WTC11 (cell line): Measurements from ENCODE around the gene CREB3. TPM values are rescaled to one million over a fixed set of nuclear protein-coding genes. Genes with fewer than 3 reads are reported as not detected.

Experiments
- ATAC-seq: fragments of 200-7000 bp; cut with Tn5 transposase; 2 replicates; pipeline ENCODE4 v1.10.0; 2021; ENCODE audit warnings: mild to moderate bottlenecking, moderate library complexity
- CTCF ChIA-PET: fragments of 300-600 bp; sonication (Branson Sonifier 250); formaldehyde crosslinking; loops from one replicate; lab custom pipeline; 2021; ENCODE audit warnings: antibody characterized with exemption; lab: Charles Lee
- POLR2A ChIA-PET: fragments of 350-600 bp; sonication (Branson Sonifier 250); formaldehyde crosslinking; loops from one replicate; lab custom pipeline; 2021; ENCODE audit warnings: antibody characterized with exemption; lab: Charles Lee
- DNase-seq: peaks from one replicate; pipeline ENCODE4 v3.0.0; 2021; ENCODE audit warnings: low spot score
- H3K27ac Mint-ChIP-seq: 2 replicates; pipeline ENCODE4 v1.8.0; 2021; ENCODE audit warnings: mixed read lengths
- H3K27me3 Mint-ChIP-seq: 2 replicates; pipeline ENCODE4 v1.8.0; 2021; ENCODE audit warnings: low read depth, mild to moderate bottlenecking, moderate library complexity, mixed read lengths
- H3K36me3 Mint-ChIP-seq: 2 replicates; pipeline ENCODE4 v1.8.0; 2021; ENCODE audit warnings: mixed read lengths
- H3K4me1 Mint-ChIP-seq: 2 replicates; pipeline ENCODE4 v1.8.0; 2022; ENCODE audit warnings: mixed read lengths
- H3K4me3 Mint-ChIP-seq: 2 replicates; pipeline ENCODE4 v1.8.0; 2021; ENCODE audit warnings: mild to moderate bottlenecking, moderate library complexity, mixed read lengths
- H3K9me3 Mint-ChIP-seq: 2 replicates; pipeline ENCODE4 v1.8.0; 2021; ENCODE audit warnings: mixed read lengths
- CREB1 ChIP-seq: sonication (generic); formaldehyde crosslinking; IDR thresholded peaks from 2 replicates; pipeline ENCODE4 v1.8.0; 2023; ENCODE audit warnings: mild to moderate bottlenecking, missing genetic modification reagents
- E2F5 ChIP-seq: sonication (generic); formaldehyde crosslinking; IDR thresholded peaks from 2 replicates; pipeline ENCODE4 v1.8.1; 2022; ENCODE audit warnings: mild to moderate bottlenecking, moderate library complexity, missing genetic modification reagents
- EMX1 ChIP-seq: fragments of 250-450 bp; sonication (Bioruptor Pico); IDR thresholded peaks from 2 replicates; pipeline ENCODE4 v1.8.0; 2021; ENCODE audit warnings: mild to moderate bottlenecking
- FOXK1 ChIP-seq: sonication (generic); formaldehyde crosslinking; IDR thresholded peaks from 2 replicates; pipeline ENCODE4 v1.8.0; 2022; ENCODE audit warnings: mild to moderate bottlenecking, moderate library complexity, missing genetic modification reagents
- FOXP1 ChIP-seq: sonication (generic); formaldehyde crosslinking; IDR thresholded peaks from 2 replicates; pipeline ENCODE4 v1.8.0; 2022; ENCODE audit warnings: missing genetic modification reagents, mild to moderate bottlenecking, moderate library complexity, borderline replicate concordance
- GABPB1 ChIP-seq: sonication (generic); formaldehyde crosslinking; IDR thresholded peaks from 2 replicates; pipeline ENCODE4 v1.8.1; 2023; ENCODE audit warnings: mild to moderate bottlenecking, missing genetic modification reagents
- GRHL2 ChIP-seq: fragments of 250-450 bp; sonication (Bioruptor Pico); IDR thresholded peaks from 2 replicates; pipeline ENCODE4 v1.8.0; 2022; ENCODE audit warnings: mild to moderate bottlenecking, moderate library complexity; ENCODE audit not compliant: insufficient replicate concordance, severe bottlenecking
- GTF2I ChIP-seq: fragments of 250-450 bp; sonication (Bioruptor Pico); conservative IDR thresholded peaks from 2 replicates; pipeline ENCODE4 v1.4.0; 2021; ENCODE audit warnings: mild to moderate bottlenecking
- IRF2 ChIP-seq: sonication (generic); formaldehyde crosslinking; IDR thresholded peaks from 2 replicates; pipeline ENCODE4 v1.8.0; 2022; ENCODE audit warnings: low read depth, missing genetic modification reagents, borderline replicate concordance
- MAX ChIP-seq: sonication (generic); formaldehyde crosslinking; IDR thresholded peaks from 2 replicates; pipeline ENCODE4 v1.8.0; 2022; ENCODE audit warnings: mild to moderate bottlenecking, missing genetic modification reagents
- NFATC4 ChIP-seq: fragments of 250-450 bp; sonication (Bioruptor Pico); IDR thresholded peaks from 2 replicates; pipeline ENCODE4 v1.9.0; 2021; ENCODE audit warnings: mild to moderate bottlenecking
- NR1H2 ChIP-seq: sonication (generic); formaldehyde crosslinking; IDR thresholded peaks from 2 replicates; pipeline ENCODE4 v1.9.0; 2021; ENCODE audit warnings: mild to moderate bottlenecking, moderate library complexity, missing genetic modification reagents
- NR3C1 ChIP-seq: sonication (generic); formaldehyde crosslinking; conservative IDR thresholded peaks from 2 replicates; pipeline ENCODE4 v1.8.1; 2023; ENCODE audit warnings: low read depth, mild to moderate bottlenecking, missing genetic modification reagents
- RELA ChIP-seq: sonication (generic); formaldehyde crosslinking; IDR thresholded peaks from 2 replicates; pipeline ENCODE4 v1.8.1; 2022; ENCODE audit warnings: missing genetic modification reagents, mild to moderate bottlenecking, borderline replicate concordance
- RORB ChIP-seq: fragments of 250-450 bp; sonication (Bioruptor Pico); IDR thresholded peaks from 2 replicates; pipeline ENCODE4 v1.9.0; 2021; ENCODE audit warnings: mild to moderate bottlenecking
- TCF7 ChIP-seq: sonication (generic); formaldehyde crosslinking; IDR thresholded peaks from 2 replicates; pipeline ENCODE4 v1.8.0; 2022; ENCODE audit warnings: mild to moderate bottlenecking, low read depth, missing genetic modification reagents, moderate library complexity
- total RNA-seq: library from RNA; stranded (reverse); gene quantifications from 3 replicates; pipeline ENCODE4 v1.2.3, GENCODE V29; 2021
- TF ChIP-seq, protein P1 (sequence below): fragments of 250-450 bp; sonication (Bioruptor Pico); IDR thresholded peaks from 2 replicates; pipeline ENCODE4 v1.8.0; 2021; ENCODE audit warnings: mild to moderate bottlenecking
- TF ChIP-seq, protein P2 (sequence below): fragments of 250-450 bp; sonication (Bioruptor Pico); IDR thresholded peaks from 2 replicates; pipeline ENCODE4 v2.1.2; 2022; ENCODE audit warnings: mild to moderate bottlenecking, moderate library complexity
- TF ChIP-seq, protein P3 (sequence below): sonication (generic); formaldehyde crosslinking; IDR thresholded peaks from 2 replicates; pipeline ENCODE4 v1.8.0; 2023; ENCODE audit warnings: missing genetic modification reagents
- TF ChIP-seq, protein P4 (sequence below): sonication (generic); formaldehyde crosslinking; IDR thresholded peaks from 2 replicates; pipeline ENCODE4 v1.8.1; 2022; ENCODE audit warnings: low read depth, missing genetic modification reagents, borderline replicate concordance
- TF ChIP-seq, protein P5 (sequence below): sonication (generic); formaldehyde crosslinking; IDR thresholded peaks from 2 replicates; pipeline ENCODE4 v1.8.1; 2022; ENCODE audit warnings: low read depth, mild to moderate bottlenecking, moderate library complexity, missing genetic modification reagents, borderline replicate concordance
- TF ChIP-seq, protein P6 (sequence below): sonication (generic); formaldehyde crosslinking; IDR thresholded peaks from 2 replicates; pipeline ENCODE4 v1.8.1; 2023; ENCODE audit warnings: mild to moderate bottlenecking, missing genetic modification reagents, moderate library complexity

Gene CREB3
- total RNA-seq, 1 experiment from 2014 or later: 21.4 TPM

GRCh38 chr9:35713578-35713977, 18.9 kb upstream of the CREB3 start:
- Mint-ChIP-seq H3K27ac (no peak overlapping the region), H3K9me3 (no peaks in the 10 kb centered on the region), H3K4me1 (no peaks in the 10 kb centered on the region), H3K27me3 (no peaks in the 10 kb centered on the region), H3K36me3 (peaks cover 83% of the 10 kb centered on the region), H3K4me3 (no peak overlapping the region)
- POLR2A ChIA-PET: no interaction called here
- ATAC-seq (no peak), DNase-seq (no peak)
- TF ChIP-seq IRF2 (CRISPR knock-in tag) (no peak), NFATC4 (no peak), CREB1 (CRISPR knock-in tag) (no peak), EMX1 (CRISPR knock-in tag) (no peak), NR1H2 (no peak), TCF7 (CRISPR knock-in tag) (no peak), MAX (CRISPR knock-in tag) (no peak), GRHL2 (no peak), RELA (no peak), NR3C1 (CRISPR knock-in tag) (no peak), GTF2I (CRISPR knock-in tag) (no peak), GABPB1 (no peak)
- TF ChIP-seq, protein P1, sequence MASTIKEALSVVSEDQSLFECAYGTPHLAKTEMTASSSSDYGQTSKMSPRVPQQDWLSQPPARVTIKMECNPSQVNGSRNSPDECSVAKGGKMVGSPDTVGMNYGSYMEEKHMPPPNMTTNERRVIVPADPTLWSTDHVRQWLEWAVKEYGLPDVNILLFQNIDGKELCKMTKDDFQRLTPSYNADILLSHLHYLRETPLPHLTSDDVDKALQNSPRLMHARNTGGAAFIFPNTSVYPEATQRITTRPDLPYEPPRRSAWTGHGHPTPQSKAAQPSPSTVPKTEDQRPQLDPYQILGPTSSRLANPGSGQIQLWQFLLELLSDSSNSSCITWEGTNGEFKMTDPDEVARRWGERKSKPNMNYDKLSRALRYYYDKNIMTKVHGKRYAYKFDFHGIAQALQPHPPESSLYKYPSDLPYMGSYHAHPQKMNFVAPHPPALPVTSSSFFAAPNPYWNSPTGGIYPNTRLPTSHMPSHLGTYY: no peak
- TF ChIP-seq, protein P2, sequence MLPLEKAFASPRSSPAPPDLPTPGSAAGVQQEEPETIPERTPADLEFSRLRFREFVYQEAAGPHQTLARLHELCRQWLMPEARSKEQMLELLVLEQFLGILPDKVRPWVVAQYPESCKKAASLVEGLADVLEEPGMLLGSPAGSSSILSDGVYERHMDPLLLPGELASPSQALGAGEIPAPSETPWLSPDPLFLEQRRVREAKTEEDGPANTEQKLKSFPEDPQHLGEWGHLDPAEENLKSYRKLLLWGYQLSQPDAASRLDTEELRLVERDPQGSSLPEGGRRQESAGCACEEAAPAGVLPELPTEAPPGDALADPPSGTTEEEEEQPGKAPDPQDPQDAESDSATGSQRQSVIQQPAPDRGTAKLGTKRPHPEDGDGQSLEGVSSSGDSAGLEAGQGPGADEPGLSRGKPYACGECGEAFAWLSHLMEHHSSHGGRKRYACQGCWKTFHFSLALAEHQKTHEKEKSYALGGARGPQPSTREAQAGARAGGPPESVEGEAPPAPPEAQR (CRISPR knock-in tag): no peak
- TF ChIP-seq, protein P3, sequence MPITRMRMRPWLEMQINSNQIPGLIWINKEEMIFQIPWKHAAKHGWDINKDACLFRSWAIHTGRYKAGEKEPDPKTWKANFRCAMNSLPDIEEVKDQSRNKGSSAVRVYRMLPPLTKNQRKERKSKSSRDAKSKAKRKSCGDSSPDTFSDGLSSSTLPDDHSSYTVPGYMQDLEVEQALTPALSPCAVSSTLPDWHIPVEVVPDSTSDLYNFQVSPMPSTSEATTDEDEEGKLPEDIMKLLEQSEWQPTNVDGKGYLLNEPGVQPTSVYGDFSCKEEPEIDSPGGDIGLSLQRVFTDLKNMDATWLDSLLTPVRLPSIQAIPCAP (CRISPR knock-in tag): no peak
- TF ChIP-seq, protein P4, sequence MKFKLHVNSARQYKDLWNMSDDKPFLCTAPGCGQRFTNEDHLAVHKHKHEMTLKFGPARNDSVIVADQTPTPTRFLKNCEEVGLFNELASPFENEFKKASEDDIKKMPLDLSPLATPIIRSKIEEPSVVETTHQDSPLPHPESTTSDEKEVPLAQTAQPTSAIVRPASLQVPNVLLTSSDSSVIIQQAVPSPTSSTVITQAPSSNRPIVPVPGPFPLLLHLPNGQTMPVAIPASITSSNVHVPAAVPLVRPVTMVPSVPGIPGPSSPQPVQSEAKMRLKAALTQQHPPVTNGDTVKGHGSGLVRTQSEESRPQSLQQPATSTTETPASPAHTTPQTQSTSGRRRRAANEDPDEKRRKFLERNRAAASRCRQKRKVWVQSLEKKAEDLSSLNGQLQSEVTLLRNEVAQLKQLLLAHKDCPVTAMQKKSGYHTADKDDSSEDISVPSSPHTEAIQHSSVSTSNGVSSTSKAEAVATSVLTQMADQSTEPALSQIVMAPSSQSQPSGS: no peak
- TF ChIP-seq, protein P5, sequence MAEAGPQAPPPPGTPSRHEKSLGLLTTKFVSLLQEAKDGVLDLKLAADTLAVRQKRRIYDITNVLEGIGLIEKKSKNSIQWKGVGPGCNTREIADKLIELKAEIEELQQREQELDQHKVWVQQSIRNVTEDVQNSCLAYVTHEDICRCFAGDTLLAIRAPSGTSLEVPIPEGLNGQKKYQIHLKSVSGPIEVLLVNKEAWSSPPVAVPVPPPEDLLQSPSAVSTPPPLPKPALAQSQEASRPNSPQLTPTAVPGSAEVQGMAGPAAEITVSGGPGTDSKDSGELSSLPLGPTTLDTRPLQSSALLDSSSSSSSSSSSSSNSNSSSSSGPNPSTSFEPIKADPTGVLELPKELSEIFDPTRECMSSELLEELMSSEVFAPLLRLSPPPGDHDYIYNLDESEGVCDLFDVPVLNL (CRISPR knock-in tag): no peak
- TF ChIP-seq, protein P6, sequence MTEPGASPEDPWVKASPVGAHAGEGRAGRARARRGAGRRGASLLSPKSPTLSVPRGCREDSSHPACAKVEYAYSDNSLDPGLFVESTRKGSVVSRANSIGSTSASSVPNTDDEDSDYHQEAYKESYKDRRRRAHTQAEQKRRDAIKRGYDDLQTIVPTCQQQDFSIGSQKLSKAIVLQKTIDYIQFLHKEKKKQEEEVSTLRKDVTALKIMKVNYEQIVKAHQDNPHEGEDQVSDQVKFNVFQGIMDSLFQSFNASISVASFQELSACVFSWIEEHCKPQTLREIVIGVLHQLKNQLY: no peak
- CTCF ChIA-PET: interaction anchor here (0.8 to 4.1 kb wide), 8 partner anchors 14 to 66 kb away, joined by 3 to 29 read pairs (median 6); partner anchors contain the start of genes ARHGEF39, CREB3 and TLN1

DNA sequence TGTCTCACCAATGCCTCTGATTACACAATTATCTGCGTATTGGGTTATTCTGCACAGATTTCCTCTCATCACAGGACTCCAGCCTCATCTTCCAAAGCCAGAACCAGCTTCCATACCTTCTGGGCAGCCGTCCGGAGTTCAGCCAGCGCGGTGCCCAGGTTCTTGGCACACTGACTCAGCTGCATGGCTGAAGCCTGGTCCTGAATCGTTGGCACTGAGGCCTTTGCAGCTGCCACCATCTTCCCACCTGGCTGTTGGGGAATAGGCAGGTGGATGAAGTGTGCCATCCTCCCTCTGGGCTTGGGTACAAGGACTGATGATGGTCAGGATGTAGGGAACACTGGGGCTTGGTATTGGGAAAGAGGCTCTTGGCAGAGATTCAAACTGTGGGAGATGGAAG, 18.3 kb upstream of the CREB3 start:
- H3K27ac Mint-ChIP-seq: no peak overlapping the region

More for the DNA sequence above, 18.3 kb upstream of the CREB3 start:
- Mint-ChIP-seq H3K4me1 (no peaks in the 10 kb centered on the region), H3K9me3 (no peaks in the 10 kb centered on the region), H3K4me3 (no peak overlapping the region), H3K36me3 (peaks cover 80% of the 10 kb centered on the region), H3K27me3 (no peaks in the 10 kb centered on the region)
- DNase-seq: no peak
- TF ChIP-seq, protein P5 (CRISPR knock-in tag): no peak
- TF ChIP-seq, protein P1: no peak
- no peak for TF ChIP-seq RORB
- TF ChIP-seq E2F5 (CRISPR knock-in tag): no peak
- TF ChIP-seq FOXP1 (CRISPR knock-in tag): no peak
- no peak for TF ChIP-seq FOXK1 (CRISPR knock-in tag)
- POLR2A ChIA-PET: no interaction called here
- ATAC-seq: no peak
- CTCF ChIA-PET: interaction anchor here (2.3 to 4.1 kb wide), 2 partner anchors 17 to 18 kb away, joined by 12 to 29 read pairs; partner anchors contain the start of genes CREB3 and TLN1
